ENCODE measurements around the gene NEUROG1.
"Not testable (repeated sequence)": the region's sequence is repeated elsewhere in the genome, so short reads cannot be mapped to it uniquely, and the experiment has no call there.

NEUROG1 gene

DNA sequence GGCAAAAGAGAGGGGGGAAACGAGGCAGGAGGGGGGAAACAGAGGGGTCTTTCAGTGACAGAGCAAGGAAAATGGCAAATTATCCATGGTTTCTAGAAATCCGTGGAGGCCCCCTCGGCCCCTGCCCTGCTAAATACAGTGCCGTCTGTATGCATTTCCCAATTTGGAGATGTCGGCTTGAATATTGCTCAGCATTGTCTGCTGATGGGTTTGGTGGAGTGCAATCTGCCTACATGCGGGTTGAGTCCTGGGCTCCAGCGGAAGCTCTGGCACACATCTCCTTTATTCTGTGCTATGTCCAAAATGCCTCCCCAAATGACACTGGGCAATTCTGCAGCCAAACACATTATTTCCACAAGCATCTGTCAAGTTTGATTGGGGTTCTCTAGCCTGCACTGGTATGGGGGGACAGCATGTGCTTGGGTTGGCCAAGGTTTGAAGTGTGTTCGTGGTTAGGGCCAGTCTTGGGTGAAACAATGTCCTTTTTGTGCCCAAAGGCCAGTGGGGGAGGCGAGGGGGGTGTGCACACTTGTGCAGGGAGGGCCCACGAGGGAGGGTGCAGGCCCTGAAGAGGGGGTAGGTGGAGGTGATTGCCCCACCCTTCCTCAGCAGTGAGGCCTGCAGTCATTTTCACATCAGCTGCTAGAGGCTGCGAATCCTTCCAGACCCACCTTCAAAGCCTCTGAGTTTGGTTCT lies 6.2 kb upstream of the NEUROG1 start:
- peaks cover 22% of the 10 kb centered on the region for H3K27me3 ChIP-seq (ENCODE audit: control insufficient read depth, insufficient read depth, low read length)
- H3K4me3 ChIP-seq (ENCODE audit: low read length), result no peak overlapping the region
- H3K9ac ChIP-seq (ENCODE audit: low read length), result no peak overlapping the region
- no peak overlapping the region for H3K27ac ChIP-seq (ENCODE audit: low read depth, low read length)
- H3K4me1 ChIP-seq (ENCODE audit: control insufficient read depth, insufficient read depth, low read length), result no peaks in the 10 kb centered on the region
- H3K36me3 ChIP-seq (ENCODE audit: control insufficient read depth, insufficient read depth, low read length), result no peaks in the 10 kb centered on the region

DNA sequence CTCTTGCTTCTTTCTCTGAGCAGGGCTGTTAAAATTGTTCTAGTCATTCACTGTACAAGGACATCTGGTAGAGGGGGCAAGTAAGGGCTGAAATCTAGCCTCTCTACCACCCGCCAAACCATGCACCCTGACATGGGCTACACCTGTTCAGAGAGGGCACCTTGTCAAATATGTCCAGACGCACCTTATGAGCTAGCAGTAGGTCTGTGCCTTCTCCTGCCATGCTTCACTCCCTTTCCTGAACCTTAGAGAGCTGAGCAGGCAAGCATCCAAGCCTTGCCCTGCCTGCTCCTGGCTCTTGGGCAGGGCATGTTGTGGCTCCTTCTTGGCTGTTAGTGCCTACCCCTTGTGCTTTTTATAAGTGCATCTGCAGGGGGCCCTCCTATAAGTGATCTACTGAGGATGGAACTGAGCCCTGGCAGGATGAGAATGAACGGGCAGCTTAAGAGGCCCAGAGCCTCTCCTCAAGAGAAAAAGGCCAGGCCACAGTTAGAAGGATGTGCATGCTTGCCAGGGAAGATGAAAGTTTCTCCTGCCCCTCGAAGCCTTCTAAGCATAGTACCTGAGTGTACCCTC lies 3.8 kb upstream of the NEUROG1 start:
- no peaks in the 10 kb centered on the region for H3K36me3 ChIP-seq (ENCODE audit: control insufficient read depth, insufficient read depth, low read length)
- H3K27ac ChIP-seq (ENCODE audit: low read depth, low read length), result no peak overlapping the region
- H3K4me1 ChIP-seq (ENCODE audit: control insufficient read depth, insufficient read depth, low read length), result no peaks in the 10 kb centered on the region
- no peak overlapping the region for H3K9ac ChIP-seq (ENCODE audit: low read length)
- no peak overlapping the region for H3K4me3 ChIP-seq (ENCODE audit: low read length)
- peaks cover 32% of the 10 kb centered on the region for H3K27me3 ChIP-seq (ENCODE audit: control insufficient read depth, insufficient read depth, low read length)

DNA sequence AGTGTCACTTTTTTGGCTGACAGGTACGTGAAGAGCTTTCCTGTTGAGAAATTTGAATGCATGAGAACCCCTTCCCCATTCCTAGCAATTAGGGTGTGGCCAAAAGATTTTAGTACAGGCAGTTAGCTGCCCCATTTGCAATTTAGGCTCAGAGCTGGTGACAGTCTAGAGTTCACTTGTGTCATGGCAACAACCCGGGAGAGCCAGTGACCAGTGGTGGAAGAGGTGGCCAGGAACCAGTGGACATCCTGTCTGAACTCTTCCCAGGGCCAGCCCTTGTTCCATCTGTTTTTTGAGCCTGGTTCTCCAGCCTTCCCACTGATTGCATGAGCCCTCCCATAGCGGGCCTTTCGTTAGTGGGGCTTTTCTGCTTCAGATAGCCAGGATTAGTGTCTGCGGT lies 2.5 kb upstream of the NEUROG1 start:
- no peak overlapping the region for H3K4me3 ChIP-seq (ENCODE audit: low read length)
- no peaks in the 10 kb centered on the region for H3K4me1 ChIP-seq (ENCODE audit: control insufficient read depth, insufficient read depth, low read length)
- no peak overlapping the region for H3K27ac ChIP-seq (ENCODE audit: low read depth, low read length)
- H3K9ac ChIP-seq (ENCODE audit: low read length), result no peak overlapping the region
- no peaks in the 10 kb centered on the region for H3K36me3 ChIP-seq (ENCODE audit: control insufficient read depth, insufficient read depth, low read length)
- H3K27me3 ChIP-seq (ENCODE audit: control insufficient read depth, insufficient read depth, low read length), result peaks cover 33% of the 10 kb centered on the region

DNA sequence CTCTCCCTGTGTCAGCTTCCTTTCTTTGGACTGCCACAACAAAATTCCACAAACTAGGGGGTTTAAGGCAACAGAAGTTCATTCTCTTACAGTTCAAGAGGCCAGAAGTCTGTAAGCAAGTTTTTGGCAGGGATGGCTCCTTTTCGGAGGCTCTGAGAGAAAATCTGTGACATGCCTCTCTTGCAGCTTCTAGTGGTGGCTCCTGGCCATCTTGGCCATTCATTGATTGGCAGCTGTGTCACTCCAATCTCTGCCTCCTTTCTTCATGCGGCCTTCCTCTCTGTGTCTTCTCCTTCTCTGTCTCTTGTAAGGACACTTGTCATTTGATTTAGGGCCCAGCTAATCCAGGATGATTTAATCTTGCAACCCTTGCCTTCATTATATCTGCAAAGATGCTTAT lies 2.0 kb upstream of the NEUROG1 start:
- Histone ChIP-seq H3K36me3 (ENCODE audit: control insufficient read depth, insufficient read depth, low read length) (no peaks in the 10 kb centered on the region), H3K9ac (ENCODE audit: low read length) (no peak overlapping the region), H3K27ac (ENCODE audit: low read depth, low read length) (no peak overlapping the region), H3K4me3 (ENCODE audit: low read length) (no peak overlapping the region), H3K27me3 (ENCODE audit: control insufficient read depth, insufficient read depth, low read length) (peaks cover 33% of the 10 kb centered on the region), H3K4me1 (ENCODE audit: control insufficient read depth, insufficient read depth, low read length) (no peaks in the 10 kb centered on the region)

DNA sequence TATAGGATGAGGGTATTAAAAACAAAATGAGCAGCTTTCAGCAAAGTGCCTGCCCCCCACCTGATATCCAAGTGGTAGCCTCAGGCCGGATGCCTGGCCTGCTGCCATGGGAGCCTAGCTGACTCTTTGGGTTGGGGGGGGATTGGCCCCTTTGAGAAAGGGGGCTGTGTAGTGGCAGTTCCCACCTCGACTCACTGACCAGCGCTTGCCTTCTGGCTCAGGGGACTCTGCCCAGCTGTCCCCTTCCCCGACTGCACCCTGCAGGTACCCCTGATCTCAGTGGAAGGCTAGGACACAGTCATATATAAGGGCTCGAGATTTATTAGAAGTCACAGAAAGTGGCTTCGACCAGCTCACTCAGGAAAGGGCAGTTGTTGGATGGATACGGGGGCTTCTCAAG lies 1.5 kb upstream of the NEUROG1 start:
- Histone ChIP-seq H3K36me3 (ENCODE audit: control insufficient read depth, insufficient read depth, low read length) (no peaks in the 10 kb centered on the region), H3K4me3 (ENCODE audit: low read length) (no peak overlapping the region), H3K9ac (ENCODE audit: low read length) (no peak overlapping the region), H3K4me1 (ENCODE audit: control insufficient read depth, insufficient read depth, low read length) (no peaks in the 10 kb centered on the region), H3K27me3 (ENCODE audit: control insufficient read depth, insufficient read depth, low read length) (peaks cover 33% of the 10 kb centered on the region), H3K27ac (ENCODE audit: low read depth, low read length) (no peak overlapping the region)

DNA sequence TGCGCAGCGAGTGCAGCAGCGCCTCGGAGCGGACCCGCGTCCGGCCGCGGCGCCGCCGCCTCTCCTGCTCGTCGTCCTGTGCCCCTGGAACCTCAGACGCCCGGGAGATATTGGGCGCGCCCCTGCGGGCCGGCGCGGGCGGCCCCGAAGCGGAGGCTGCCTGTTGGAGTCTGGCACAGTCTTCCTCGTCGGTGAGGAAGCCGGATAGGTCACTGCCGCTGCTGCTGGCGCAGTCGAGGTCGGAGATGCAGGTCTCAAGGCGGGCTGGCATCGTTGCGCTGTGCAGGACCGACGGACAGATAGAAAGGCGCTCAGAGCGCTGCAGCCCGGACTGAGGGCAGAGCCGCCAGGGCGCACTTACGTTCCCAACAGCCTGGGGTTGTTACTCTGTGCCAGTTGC lies 344 bp downstream of the NEUROG1 start:
- H3K9ac ChIP-seq (ENCODE audit: low read length), result no peak overlapping the region
- no peaks in the 10 kb centered on the region for H3K4me1 ChIP-seq (ENCODE audit: control insufficient read depth, insufficient read depth, low read length)
- no peak overlapping the region for H3K4me3 ChIP-seq (ENCODE audit: low read length)
- H3K27ac ChIP-seq (ENCODE audit: low read depth, low read length), result no peak overlapping the region
- H3K27me3 ChIP-seq (ENCODE audit: control insufficient read depth, insufficient read depth, low read length), result peaks cover 34% of the 10 kb centered on the region
- H3K36me3 ChIP-seq (ENCODE audit: control insufficient read depth, insufficient read depth, low read length), result no peaks in the 10 kb centered on the region

DNA sequence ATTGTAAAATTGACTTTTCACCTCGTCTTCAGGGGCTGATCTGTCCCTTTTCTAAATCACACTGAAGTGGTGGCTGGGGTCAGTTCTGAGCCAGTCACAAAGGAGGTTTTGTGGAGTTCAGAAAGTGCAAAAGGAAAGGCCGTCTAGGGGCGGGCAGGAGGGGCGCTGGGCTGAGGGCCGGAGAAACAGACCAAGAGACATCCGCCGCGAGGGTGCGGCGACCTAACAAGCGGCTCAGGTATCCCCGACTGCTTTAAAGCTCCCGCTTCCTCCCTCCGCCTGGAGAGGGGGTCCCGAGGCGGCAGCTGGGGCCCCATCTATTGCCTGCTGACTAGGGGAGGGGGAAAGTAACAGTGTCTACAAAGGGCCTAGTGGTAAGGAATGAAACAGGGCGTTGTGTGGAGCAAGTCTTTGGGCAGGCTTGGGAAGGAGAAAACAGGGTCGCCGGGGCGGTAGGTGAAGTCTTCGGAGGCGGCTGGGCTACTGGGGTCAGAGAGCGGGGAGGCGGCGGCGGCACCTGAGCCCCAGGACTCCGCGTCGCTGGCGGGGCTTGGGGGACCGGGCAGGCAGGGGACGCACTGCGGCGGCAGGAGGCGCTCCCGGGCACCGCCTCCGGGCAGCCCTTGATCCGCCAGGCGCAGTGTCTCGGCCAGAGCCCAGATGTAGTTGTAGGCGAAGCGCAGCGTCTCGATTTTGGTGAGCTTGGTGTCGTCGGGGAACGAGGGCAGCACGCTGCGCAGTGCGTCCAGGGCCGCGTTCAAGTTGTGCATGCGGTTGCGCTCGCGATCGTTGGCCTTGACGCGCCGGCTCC lies 950 bp downstream of the NEUROG1 start:
- Histone ChIP-seq H3K27ac (ENCODE audit: low read depth, low read length) (no peak overlapping the region), H3K9ac (ENCODE audit: low read length) (no peak overlapping the region), H3K4me1 (ENCODE audit: control insufficient read depth, insufficient read depth, low read length) (no peaks in the 10 kb centered on the region), H3K36me3 (ENCODE audit: control insufficient read depth, insufficient read depth, low read length) (no peaks in the 10 kb centered on the region), H3K4me3 (ENCODE audit: low read length) (no peak overlapping the region), H3K27me3 (ENCODE audit: control insufficient read depth, insufficient read depth, low read length) (peaks cover 34% of the 10 kb centered on the region)

DNA sequence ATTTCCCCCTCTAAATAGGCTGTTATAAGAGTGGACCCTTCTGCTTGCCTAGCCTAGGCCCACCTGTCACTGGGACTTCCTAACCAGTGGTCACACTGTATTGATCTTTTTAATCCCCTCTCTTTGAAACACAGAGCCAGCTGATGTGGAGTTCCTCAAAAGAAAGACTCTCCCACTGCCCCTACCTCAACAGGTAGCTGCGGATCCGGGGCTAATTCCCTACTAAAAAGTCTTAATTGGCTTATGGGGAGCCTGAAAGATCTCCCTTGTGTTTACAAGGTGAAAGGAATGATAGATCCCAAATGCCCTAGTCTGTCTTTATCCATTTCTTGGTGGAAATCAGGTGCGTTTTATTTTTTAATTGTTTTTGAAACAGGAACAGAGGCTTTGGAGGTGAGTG lies 2.0 kb downstream of the NEUROG1 start:
- Histone ChIP-seq H3K4me3 (ENCODE audit: low read length) (no peak overlapping the region), H3K4me1 (ENCODE audit: control insufficient read depth, insufficient read depth, low read length) (no peaks in the 10 kb centered on the region), H3K27me3 (ENCODE audit: control insufficient read depth, insufficient read depth, low read length) (peaks cover 34% of the 10 kb centered on the region), H3K36me3 (ENCODE audit: control insufficient read depth, insufficient read depth, low read length) (no peaks in the 10 kb centered on the region), H3K27ac (ENCODE audit: low read depth, low read length) (no peak overlapping the region), H3K9ac (ENCODE audit: low read length) (no peak overlapping the region)

DNA sequence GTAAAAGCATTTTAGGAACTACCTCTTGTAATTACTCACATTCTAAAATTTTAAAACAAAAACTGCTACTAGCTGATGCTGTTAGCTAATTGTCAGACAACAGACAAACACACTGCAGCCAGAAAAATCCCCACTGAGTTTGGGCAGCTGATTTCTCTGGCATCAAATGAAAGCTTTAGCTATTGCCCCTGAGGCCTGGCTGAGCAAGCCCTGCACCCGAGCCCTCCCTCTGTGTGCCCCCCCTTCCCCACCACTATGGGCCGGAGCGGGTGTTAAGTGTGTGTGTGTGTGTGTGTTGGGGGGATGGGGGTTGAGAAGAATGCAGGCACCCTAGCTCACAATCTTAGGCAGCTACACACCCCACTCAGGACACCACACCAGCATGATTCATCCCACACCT lies 2.4 kb downstream of the NEUROG1 start:
- no peak overlapping the region for H3K27ac ChIP-seq (ENCODE audit: low read depth, low read length)
- H3K36me3 ChIP-seq (ENCODE audit: control insufficient read depth, insufficient read depth, low read length), result no peaks in the 10 kb centered on the region
- no peak overlapping the region for H3K4me3 ChIP-seq (ENCODE audit: low read length)
- no peaks in the 10 kb centered on the region for H3K4me1 ChIP-seq (ENCODE audit: control insufficient read depth, insufficient read depth, low read length)
- no peak overlapping the region for H3K9ac ChIP-seq (ENCODE audit: low read length)
- H3K27me3 ChIP-seq (ENCODE audit: control insufficient read depth, insufficient read depth, low read length), result peaks cover 33% of the 10 kb centered on the region

DNA sequence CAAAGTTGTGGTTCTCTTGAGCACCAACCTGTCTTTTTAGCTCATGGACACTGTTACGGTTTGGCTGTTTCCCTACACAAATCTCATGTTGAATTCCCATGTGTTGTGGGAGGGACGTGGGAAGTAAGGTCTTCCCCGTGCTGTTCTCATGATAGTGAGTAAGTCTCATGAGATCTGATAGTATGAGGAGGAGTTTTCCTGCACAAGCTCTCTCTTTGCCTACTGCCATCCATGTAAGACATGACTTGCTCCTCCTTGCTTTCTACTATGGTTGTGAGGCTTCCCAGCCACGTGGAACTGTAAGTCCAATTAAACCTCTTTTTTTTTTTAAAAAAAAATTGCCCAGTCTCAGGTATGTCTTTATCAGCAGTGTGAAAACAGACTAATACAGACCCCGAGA lies 6.2 kb downstream of the NEUROG1 start:
- H3K4me3 ChIP-seq (ENCODE audit: low read length); H3K36me3 ChIP-seq (ENCODE audit: control insufficient read depth, insufficient read depth, low read length); H3K9ac ChIP-seq (ENCODE audit: low read length); H3K27ac ChIP-seq (ENCODE audit: low read depth, low read length); H3K4me1 ChIP-seq (ENCODE audit: control insufficient read depth, insufficient read depth, low read length): not testable (repeated sequence)
- H3K27me3 ChIP-seq (ENCODE audit: control insufficient read depth, insufficient read depth, low read length), result peaks cover 10% of the 10 kb centered on the region

DNA sequence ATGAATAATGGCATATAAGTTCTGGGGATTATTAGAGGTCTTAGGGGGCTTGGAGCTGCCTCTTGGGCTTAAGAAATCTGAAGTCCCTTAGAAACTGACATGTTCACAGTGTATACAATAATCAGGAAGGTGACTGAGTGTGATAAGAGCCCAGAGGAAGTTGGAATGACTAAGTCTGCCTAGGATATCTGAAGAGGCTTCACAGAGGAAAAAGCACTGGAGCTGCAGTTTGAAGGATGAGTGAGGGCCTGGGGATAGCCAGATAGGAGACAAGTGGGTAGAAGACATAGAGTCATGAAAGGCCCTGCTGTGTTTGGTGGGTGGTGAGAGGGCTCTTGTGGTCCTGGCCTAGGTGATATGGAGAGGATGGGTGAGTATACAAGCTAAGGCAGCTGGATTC lies 8.8 kb downstream of the NEUROG1 start:
- no peak overlapping the region for H3K4me3 ChIP-seq (ENCODE audit: low read length)
- H3K36me3 ChIP-seq (ENCODE audit: control insufficient read depth, insufficient read depth, low read length), result no peaks in the 10 kb centered on the region
- no peaks in the 10 kb centered on the region for H3K4me1 ChIP-seq (ENCODE audit: control insufficient read depth, insufficient read depth, low read length)
- no peak overlapping the region for H3K9ac ChIP-seq (ENCODE audit: low read length)
- peaks cover 3% of the 10 kb centered on the region for H3K27me3 ChIP-seq (ENCODE audit: control insufficient read depth, insufficient read depth, low read length)
- H3K27ac ChIP-seq (ENCODE audit: low read depth, low read length), result no peak overlapping the region

DNA sequence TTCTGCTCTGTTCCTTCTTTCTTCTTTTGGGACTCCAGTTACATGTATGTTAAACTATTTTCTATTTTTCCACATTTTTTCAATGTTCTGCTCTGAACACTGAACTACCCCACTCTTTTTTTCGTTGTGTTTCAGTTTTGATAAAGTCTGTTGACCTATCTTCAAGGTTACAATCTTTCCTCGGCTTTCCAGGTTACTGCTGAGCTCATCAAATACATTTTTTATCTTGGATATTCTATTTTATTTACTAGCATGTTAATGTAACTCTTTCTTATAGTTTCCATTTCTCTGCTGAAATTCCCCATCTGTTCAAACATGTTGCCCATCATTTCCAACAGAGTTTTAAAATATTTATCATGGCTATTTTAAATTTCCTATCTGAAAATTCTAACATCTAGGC lies 13.8 kb downstream of the NEUROG1 start:
- Histone ChIP-seq H3K36me3 (ENCODE audit: control insufficient read depth, insufficient read depth, low read length) (no peaks in the 10 kb centered on the region), H3K9ac (ENCODE audit: low read length) (no peak overlapping the region), H3K27ac (ENCODE audit: low read depth, low read length) (no peak overlapping the region), H3K4me3 (ENCODE audit: low read length) (no peak overlapping the region), H3K4me1 (ENCODE audit: control insufficient read depth, insufficient read depth, low read length) (no peaks in the 10 kb centered on the region), H3K27me3 (ENCODE audit: control insufficient read depth, insufficient read depth, low read length) (peaks cover 3% of the 10 kb centered on the region)
